RWPE1 (cell line): Measurements from ENCODE around the gene WEE2.

Experiments used
- CTCF ChIA-PET: fragments of 350-600 bp; sonication (Branson Sonifier 250); formaldehyde crosslinking; extraction: SDS; loops from one replicate; lab custom pipeline; 2021; lab: Yijun Ruan, JAX
- POLR2A ChIA-PET: fragments of 400-600 bp; formaldehyde crosslinking; extraction: SDS; loops from one replicate; lab custom pipeline; 2020; ENCODE audit warnings: antibody characterized with exemption; ENCODE audit not compliant: low non-redundant PET; lab: Yijun Ruan, JAX
- DNase-seq: peaks from one replicate; pipeline ENCODE4 v3.0.0; 2012; ENCODE audit warnings: low spot score
- H3K27ac ChIP-seq: fragments of 450-650 bp; 2 replicates; pipeline ENCODE4 v1.5.1; 2017
- CTCF ChIP-seq: fragments of 450-650 bp; conservative IDR thresholded peaks from 2 replicates; pipeline ENCODE4 v1.5.1; 2017; ENCODE audit warnings: low read depth, mild to moderate bottlenecking

Gene WEE2

GRCh38 chr7:141675436-141676215 is 32.5 kb upstream of the WEE2 start:
- no peak for TF ChIP-seq CTCF
- no peak for DNase-seq
- H3K27ac ChIP-seq: no peak overlapping the region
- CTCF ChIA-PET: interaction anchor here (0.5 to 0.9 kb wide), 2 partner anchors 13 to 48 kb away, joined by 4 read pairs; no protein-coding TSS in a partner anchor
- POLR2A ChIA-PET: no interaction called here

- TF ChIP-seq CTCF: no peak
- peak overlapping the region; percentile 82 for H3K27ac ChIP-seq
- CTCF ChIA-PET: interaction anchor here (0.6 kb wide), 1 partner anchor 1434 kb away, joined by 3 read pairs; no protein-coding TSS in a partner anchor
- DNase-seq: peak; percentile 23
- POLR2A ChIA-PET: no interaction called here
Observed at GRCh38 chr7:141676618-141677017, 31.5 kb upstream of the WEE2 start.

DNA sequence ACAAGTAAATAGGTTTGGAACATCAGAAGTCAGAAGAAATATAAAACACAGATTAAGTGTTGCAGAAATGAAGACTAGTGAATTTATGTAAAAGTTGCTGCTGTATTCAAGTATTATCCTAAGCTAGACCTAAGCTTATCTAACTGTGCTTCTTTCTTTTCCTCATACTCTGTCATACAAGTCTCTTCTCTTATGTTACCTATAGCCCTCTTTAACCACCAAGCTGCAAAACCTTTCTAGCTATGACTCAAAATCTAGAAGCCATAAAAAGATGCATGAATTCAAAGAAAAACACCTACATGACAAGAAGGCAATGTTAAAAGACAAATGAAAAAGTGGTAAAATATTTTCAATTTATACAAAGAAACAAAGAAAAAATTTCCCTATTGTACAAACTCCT is 29.1 kb upstream of the WEE2 start:
- TF ChIP-seq CTCF: no peak
- no peak for DNase-seq
- CTCF ChIA-PET: no interaction called here
- no peak overlapping the region for H3K27ac ChIP-seq
- POLR2A ChIA-PET: no interaction called here

GRCh38 chr7:141685285-141686023 is 22.7 kb upstream of the WEE2 start:
- POLR2A ChIA-PET: no interaction called here
- H3K27ac ChIP-seq: no peak overlapping the region
- DNase-seq: no peak
- CTCF ChIA-PET: interaction anchor here (0.5 kb wide), 1 partner anchor 291 kb away, joined by 3 read pairs; no protein-coding TSS in a partner anchor
- no peak for TF ChIP-seq CTCF

DNA sequence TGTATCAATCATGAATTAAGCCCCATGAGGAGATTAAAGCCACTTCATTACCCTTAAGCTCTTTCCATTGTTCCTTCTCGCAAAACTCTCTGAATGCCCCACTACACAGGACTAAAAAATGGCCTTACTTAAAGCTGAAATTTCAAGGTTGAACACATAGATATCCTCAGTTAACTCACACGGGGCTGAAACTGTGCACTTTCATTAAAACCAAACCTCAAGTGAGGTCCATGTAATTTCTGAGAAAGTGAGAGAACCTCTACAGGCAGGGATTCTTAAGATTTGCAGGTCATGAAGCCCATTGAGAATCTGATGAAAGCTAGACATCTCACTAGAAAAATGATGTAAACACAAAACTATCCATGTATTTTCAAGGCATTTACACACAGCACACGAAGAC is 22.1 kb upstream of the WEE2 start:
- no peak overlapping the region for H3K27ac ChIP-seq
- POLR2A ChIA-PET: no interaction called here
- no peak for TF ChIP-seq CTCF
- CTCF ChIA-PET: interaction anchor here (0.5 kb wide), 2 partner anchors 290 to 401 kb away, joined by 3 read pairs; no protein-coding TSS in a partner anchor
- DNase-seq: no peak

GRCh38 chr7:141686670-141687069 is 21.5 kb upstream of the WEE2 start:
- no peak for DNase-seq
- CTCF ChIA-PET: interaction anchor here (0.5 kb wide), 1 partner anchor 402 kb away, joined by 3 read pairs; no protein-coding TSS in a partner anchor
- no peak for TF ChIP-seq CTCF
- POLR2A ChIA-PET: no interaction called here
- H3K27ac ChIP-seq: no peak overlapping the region
